HEK293T (cell line): Measurements from ENCODE around the gene NOS3.

ENCODE experiments used
- ARNT ChIP-seq: fragments of 450-650 bp; IDR thresholded peaks from 2 replicates; pipeline ENCODE4 v1.6.1; 2017; ENCODE audit warnings: mild to moderate bottlenecking
- BHLHE40 ChIP-seq: fragments of 450-650 bp; IDR thresholded peaks from 2 replicates; pipeline ENCODE4 v1.6.1; 2016; ENCODE audit warnings: mild to moderate bottlenecking, moderate library complexity, borderline replicate concordance
- ELF4 ChIP-seq: fragments of 450-650 bp; IDR thresholded peaks from 2 replicates; pipeline ENCODE4 v1.6.1; 2017; ENCODE audit warnings: antibody characterized with exemption
- FOXA1 ChIP-seq: fragments of 450-650 bp; IDR thresholded peaks from 2 replicates; pipeline ENCODE4 v1.6.1; 2016; ENCODE audit warnings: mild to moderate bottlenecking
- FOXK2 ChIP-seq: fragments of 450-650 bp; IDR thresholded peaks from 2 replicates; pipeline ENCODE4 v1.6.1; 2016; ENCODE audit warnings: mild to moderate bottlenecking
- FOXM1 ChIP-seq: fragments of 450-650 bp; IDR thresholded peaks from 2 replicates; pipeline ENCODE4 v1.6.1; 2017; ENCODE audit warnings: mild to moderate bottlenecking, borderline replicate concordance
- HDGF ChIP-seq: fragments of 450-650 bp; IDR thresholded peaks from 2 replicates; pipeline ENCODE4 v1.6.1; 2017; ENCODE audit warnings: antibody characterized with exemption, borderline replicate concordance
- LEF1 ChIP-seq: fragments of 450-650 bp; IDR thresholded peaks from 2 replicates; pipeline ENCODE4 v1.6.1; 2017; ENCODE audit warnings: mild to moderate bottlenecking, borderline replicate concordance
- NFRKB ChIP-seq: fragments of 450-650 bp; IDR thresholded peaks from 2 replicates; pipeline ENCODE4 v1.6.1; 2016; ENCODE audit warnings: mild to moderate bottlenecking, moderate library complexity
- PKNOX1 ChIP-seq: fragments of 450-650 bp; IDR thresholded peaks from 2 replicates; pipeline ENCODE4 v1.6.1; 2016
- SP1 ChIP-seq: fragments of 450-650 bp; IDR thresholded peaks from 2 replicates; pipeline ENCODE4 v1.6.1; 2017
- SUZ12 ChIP-seq: fragments of 450-650 bp; IDR thresholded peaks from 2 replicates; pipeline ENCODE4 v1.6.1; 2016; ENCODE audit warnings: mild to moderate bottlenecking
- TARDBP ChIP-seq: fragments of 450-650 bp; IDR thresholded peaks from 2 replicates; pipeline ENCODE4 v1.6.1; 2016
- ZNF384 ChIP-seq: fragments of 450-650 bp; IDR thresholded peaks from 2 replicates; pipeline ENCODE4 v1.6.1; 2016

- no peak for TF ChIP-seq FOXM1
- TF ChIP-seq FOXK2 = no peak
- no peak for TF ChIP-seq ELF4
- TF ChIP-seq PKNOX1 = no peak
- TF ChIP-seq TARDBP = no peak
- no peak for TF ChIP-seq SP1
- no peak for TF ChIP-seq BHLHE40
- TF ChIP-seq ARNT = no peak
- TF ChIP-seq NFRKB = no peak
- no peak for TF ChIP-seq SUZ12
- no peak for TF ChIP-seq ZNF384
- TF ChIP-seq HDGF = no peak
- no peak for TF ChIP-seq LEF1
- no peak for TF ChIP-seq FOXA1
These were observed 25.5 kb upstream of the NOS3 start for GRCh38 chr7:150965273-150965830.
